Stimulated activated CD8-positive, alpha-beta memory T cell treated with anti-CD3 and anti-CD28 coated beads, Interleukin-15, amount 100 ng/mL, for 48 hours (primary cell): ENCODE data around the gene PMM2.
A peak's percentile ranks its signal among the peaks of the same experiment; 100 is the strongest.
"Not testable (repeated sequence)": the region's sequence is repeated elsewhere in the genome, so short reads cannot be mapped to it uniquely, and the experiment has no call there.

Source experiments
- DNase-seq, 2 donors: peaks; one replicate each; pipeline ENCODE4 v3.0.0-alpha.2; 2020; ENCODE audit warnings: low read depth in 2 of 2

The PMM2 gene

GRCh38 chr16:8797364-8798173, at the start of gene PMM2, which contains the start of gene TMEM186:
Gene PMM2 (plus strand): TSS chr16:8797839. CDS start chr16:8797883, 44 bp downstream.
Gene TMEM186 (minus strand): TSS chr16:8797639. CDS start chr16:8797614, 25 bp downstream.
- DNase-seq = peak; percentile 94 to 95

GRCh38 chr16:8748944-8749343, 48.7 kb upstream of the PMM2 start:
- DNase-seq = not testable (repeated sequence)

GRCh38 chr16:8751481-8752311, 45.9 kb upstream of the PMM2 start:
- DNase-seq = no peak

GRCh38 chr16:8752706-8753105, 44.9 kb upstream of the PMM2 start:
- DNase-seq = no peak

GRCh38 chr16:8753416-8754054, 44.1 kb upstream of the PMM2 start:
- DNase-seq = no peak

GRCh38 chr16:8756755-8757154, 40.9 kb upstream of the PMM2 start:
- DNase-seq = no peak

GRCh38 chr16:8758022-8758421, 39.6 kb upstream of the PMM2 start:
- DNase-seq = no peak

- no peak for DNase-seq
These were observed 37.6 kb upstream of the PMM2 start for GRCh38 chr16:8760021-8760420.

GRCh38 chr16:8761078-8761477, 36.6 kb upstream of the PMM2 start:
- DNase-seq = no peak

GRCh38 chr16:8762254-8762653, 35.4 kb upstream of the PMM2 start:
- no peak for DNase-seq

- no peak for DNase-seq
These were observed 34.6 kb upstream of the PMM2 start for GRCh38 chr16:8763083-8763482.

- DNase-seq = no peak
These were observed 33.7 kb upstream of the PMM2 start for GRCh38 chr16:8763899-8764298.

GRCh38 chr16:8764525-8765250, 33.0 kb upstream of the PMM2 start:
- no peak for DNase-seq

GRCh38 chr16:8767176-8767575, 30.5 kb upstream of the PMM2 start:
- DNase-seq = no peak

- no peak for DNase-seq
These were observed 29.4 kb upstream of the PMM2 start for GRCh38 chr16:8768283-8768682.

GRCh38 chr16:8768692-8769091, 28.9 kb upstream of the PMM2 start:
- no peak for DNase-seq

- DNase-seq = no peak
These were observed 24.1 kb upstream of the PMM2 start for GRCh38 chr16:8773537-8773936.

- DNase-seq = no peak
These were observed 23.4 kb upstream of the PMM2 start for GRCh38 chr16:8774208-8774607.

GRCh38 chr16:8775359-8775758, 22.3 kb upstream of the PMM2 start:
- no peak for DNase-seq

- no peak for DNase-seq
These were observed 21.5 kb upstream of the PMM2 start for GRCh38 chr16:8776129-8776584.

GRCh38 chr16:8777217-8777616, 20.4 kb upstream of the PMM2 start:
- DNase-seq = no peak

GRCh38 chr16:8781797-8782196, 15.8 kb upstream of the PMM2 start:
- no peak for DNase-seq
